Stimulated activated memory B cell treated with anti-CD40 and anti-IgM and Interleukin-4, amounts not matched to agents 10 μg/mL and 1 μg/mL and 100 μg/mL, for 72 hours (primary cell): ENCODE results near the gene SPPL2B.

Experiments
- ATAC-seq: fragments of 150-1000 bp; cut with Tn5 transposase; 2 replicates; pipeline ENCODE4 v1.10.0; 2021
- H3K27ac Mint-ChIP-seq: one replicate; pipeline ENCODE4 v1.8.0; 2022; ENCODE audit warnings: mild to moderate bottlenecking, mixed read lengths
- H3K27me3 Mint-ChIP-seq: one replicate; pipeline ENCODE4 v1.8.0; 2022; ENCODE audit warnings: mixed read lengths
- H3K36me3 Mint-ChIP-seq: one replicate; pipeline ENCODE4 v1.8.0; 2022; ENCODE audit warnings: mixed read lengths
- H3K4me1 Mint-ChIP-seq: one replicate; pipeline ENCODE4 v1.8.0; 2022; ENCODE audit warnings: mixed read lengths
- H3K4me3 Mint-ChIP-seq: one replicate; pipeline ENCODE4 v1.8.0; 2022; ENCODE audit warnings: mild to moderate bottlenecking, moderate library complexity, mixed read lengths
- H3K9me3 Mint-ChIP-seq: one replicate; pipeline ENCODE4 v1.8.0; 2022; ENCODE audit warnings: mixed read lengths

SPPL2B gene

GRCh38 chr19:2326699-2327360 is 1.7 kb upstream of the SPPL2B start:
- peak overlapping the region; percentile 89 for H3K27ac Mint-ChIP-seq
- peak overlapping the region; percentile 96 for H3K4me3 Mint-ChIP-seq
- H3K9me3 Mint-ChIP-seq = no peaks in the 10 kb centered on the region
- ATAC-seq = no peak
- peaks cover 77% of the 10 kb centered on the region for H3K4me1 Mint-ChIP-seq
- peaks cover 29% of the 10 kb centered on the region for H3K36me3 Mint-ChIP-seq
- no peaks in the 10 kb centered on the region for H3K27me3 Mint-ChIP-seq

- peak overlapping the region; percentile 89 for H3K27ac Mint-ChIP-seq
- H3K27me3 Mint-ChIP-seq = no peaks in the 10 kb centered on the region
- peak overlapping the region; percentile 96 for H3K4me3 Mint-ChIP-seq
- H3K9me3 Mint-ChIP-seq = no peaks in the 10 kb centered on the region
- peaks cover 26% of the 10 kb centered on the region for H3K36me3 Mint-ChIP-seq
- peaks cover 85% of the 10 kb centered on the region for H3K4me1 Mint-ChIP-seq
- ATAC-seq = peak; percentile 59
Measured at GRCh38 chr19:2327773-2328400, 597 bp upstream of the SPPL2B start.

- ATAC-seq = no peak
- Mint-ChIP-seq H3K4me3 (peak overlapping the region; percentile 96), H3K27ac (peak overlapping the region; percentile 89), H3K4me1 (peaks cover 88% of the 10 kb centered on the region), H3K9me3 (no peaks in the 10 kb centered on the region), H3K36me3 (peaks cover 17% of the 10 kb centered on the region), H3K27me3 (no peaks in the 10 kb centered on the region)
Measured at GRCh38 chr19:2329149-2329478, 630 bp downstream of the SPPL2B start.

GRCh38 chr19:2329501-2329916 is 1.0 kb downstream of the SPPL2B start:
- peaks cover 13% of the 10 kb centered on the region for H3K36me3 Mint-ChIP-seq
- H3K9me3 Mint-ChIP-seq = no peaks in the 10 kb centered on the region
- peak overlapping the region; percentile 89 for H3K27ac Mint-ChIP-seq
- peaks cover 85% of the 10 kb centered on the region for H3K4me1 Mint-ChIP-seq
- no peak for ATAC-seq
- no peaks in the 10 kb centered on the region for H3K27me3 Mint-ChIP-seq
- H3K4me3 Mint-ChIP-seq = peak overlapping the region; percentile 96

DNA sequence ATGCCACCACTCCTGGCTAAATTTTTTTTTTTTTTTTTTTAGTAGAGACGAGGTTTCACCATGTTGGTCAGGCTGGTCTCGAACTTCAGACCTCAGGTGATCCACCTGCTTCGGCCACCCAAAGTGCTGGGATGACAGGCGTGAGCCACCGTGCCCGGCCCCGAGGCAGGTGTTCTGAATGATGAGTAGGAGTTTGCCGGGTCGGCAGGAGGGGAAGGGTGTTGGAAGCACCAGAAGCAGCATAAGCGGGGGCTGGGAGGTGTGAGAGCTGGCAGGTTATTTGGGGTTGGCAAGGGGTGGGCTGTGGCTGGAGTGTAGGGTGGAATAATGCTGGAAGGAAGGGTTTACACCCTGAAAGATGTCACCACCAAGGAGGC is 1.8 kb downstream of the SPPL2B start:
- H3K4me1 Mint-ChIP-seq = peaks cover 78% of the 10 kb centered on the region
- ATAC-seq = no peak
- H3K4me3 Mint-ChIP-seq = peak overlapping the region; percentile 42
- peaks cover 15% of the 10 kb centered on the region for H3K36me3 Mint-ChIP-seq
- peak overlapping the region; percentile 89 for H3K27ac Mint-ChIP-seq
- H3K27me3 Mint-ChIP-seq = no peaks in the 10 kb centered on the region
- peaks cover under 1% of the 10 kb centered on the region for H3K9me3 Mint-ChIP-seq

GRCh38 chr19:2330632-2331284 is 2.3 kb downstream of the SPPL2B start:
- Mint-ChIP-seq H3K9me3 (peaks cover 6% of the 10 kb centered on the region), H3K4me1 (peaks cover 78% of the 10 kb centered on the region), H3K36me3 (peaks cover 16% of the 10 kb centered on the region), H3K4me3 (peak overlapping the region; percentile 42), H3K27ac (peak overlapping the region; percentile 89), H3K27me3 (no peaks in the 10 kb centered on the region)
- no peak for ATAC-seq

GRCh38 chr19:2331601-2332246 is 3.2 kb downstream of the SPPL2B start:
- peaks cover 78% of the 10 kb centered on the region for H3K4me1 Mint-ChIP-seq
- peak; percentile 4 for ATAC-seq
- H3K27ac Mint-ChIP-seq = peak overlapping the region; percentile 89
- H3K4me3 Mint-ChIP-seq = peak overlapping the region; percentile 73
- H3K27me3 Mint-ChIP-seq = no peaks in the 10 kb centered on the region
- H3K36me3 Mint-ChIP-seq = peaks cover 19% of the 10 kb centered on the region
- peaks cover 6% of the 10 kb centered on the region for H3K9me3 Mint-ChIP-seq

DNA sequence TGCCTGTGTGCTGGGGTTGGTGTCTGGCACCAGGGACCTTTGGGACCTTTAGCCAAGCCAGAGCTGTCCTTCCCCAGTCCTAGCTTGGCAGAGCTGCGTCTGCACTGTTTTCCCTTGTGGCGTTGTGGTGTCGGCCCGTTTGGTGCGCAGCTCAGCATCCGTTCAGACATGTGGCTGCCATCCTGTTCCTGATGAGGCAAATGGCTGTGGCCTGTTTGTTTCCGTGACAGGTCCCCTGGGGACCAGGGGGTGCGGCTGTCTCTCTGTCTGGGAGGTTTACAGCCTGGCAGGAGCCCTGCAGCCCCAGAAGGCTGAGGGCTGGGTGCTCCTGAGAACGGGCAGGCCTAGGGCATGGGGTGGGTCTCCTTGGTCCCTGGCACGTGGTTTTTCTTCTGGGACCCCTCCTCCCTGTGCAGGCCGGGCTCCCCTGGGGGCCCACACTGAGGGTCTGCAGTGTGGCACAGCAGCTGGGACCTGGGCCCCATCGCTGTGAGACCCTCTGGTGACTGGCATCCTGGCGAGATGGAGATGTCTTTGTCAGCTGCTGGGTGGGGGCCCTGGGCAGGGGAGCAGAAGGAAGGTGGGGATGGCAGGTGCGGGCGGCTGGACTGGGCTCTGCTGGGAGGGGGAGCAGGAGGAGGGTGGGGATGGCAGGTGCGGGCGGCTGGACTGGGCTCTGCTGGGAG is 4.0 kb downstream of the SPPL2B start:
- H3K36me3 Mint-ChIP-seq = peaks cover 23% of the 10 kb centered on the region
- H3K4me3 Mint-ChIP-seq = peak overlapping the region; percentile 73
- ATAC-seq = peak; percentile 91
- peak overlapping the region; percentile 89 for H3K27ac Mint-ChIP-seq
- peaks cover 73% of the 10 kb centered on the region for H3K4me1 Mint-ChIP-seq
- peaks cover 6% of the 10 kb centered on the region for H3K9me3 Mint-ChIP-seq
- H3K27me3 Mint-ChIP-seq = no peaks in the 10 kb centered on the region

DNA sequence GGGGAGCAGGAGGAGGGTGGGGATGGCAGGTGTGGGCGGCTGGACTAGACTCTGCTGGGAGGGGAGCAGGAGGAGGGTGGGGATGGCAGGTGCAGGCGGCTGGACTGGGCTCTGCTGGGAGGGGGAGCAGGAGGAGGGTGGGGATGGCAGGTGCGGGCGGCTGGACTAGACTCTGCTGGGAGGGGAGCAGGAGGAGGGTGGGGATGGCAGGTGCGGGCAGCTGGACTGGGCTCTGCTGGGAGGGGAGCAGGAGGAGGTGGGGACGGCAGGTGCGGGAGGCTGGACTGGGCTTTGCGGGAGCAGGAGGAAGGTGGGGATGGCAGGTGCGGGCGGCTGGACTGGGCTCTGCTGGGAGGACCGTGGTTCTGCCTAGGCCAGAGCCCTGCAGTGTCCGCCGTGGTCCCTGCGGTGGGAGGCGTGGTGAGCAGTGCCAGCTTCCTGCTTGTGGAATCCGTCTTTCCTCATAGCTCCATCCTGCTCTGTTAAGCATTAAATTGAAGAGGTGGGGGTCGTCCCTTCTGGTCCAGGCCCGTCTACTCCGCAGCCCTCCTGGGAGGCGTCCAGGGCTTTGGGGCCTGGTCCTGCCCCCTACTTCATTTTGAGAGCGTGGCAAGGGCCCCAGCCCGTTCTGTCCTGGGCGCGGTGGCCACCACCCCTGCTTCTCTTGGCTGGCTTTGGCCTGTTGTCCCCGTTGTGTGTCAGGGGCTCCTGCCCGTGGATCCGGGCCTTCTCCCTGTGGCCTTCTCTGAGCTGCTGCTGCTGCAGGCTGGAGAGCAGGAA is 4.7 kb downstream of the SPPL2B start:
- Mint-ChIP-seq H3K27me3 (no peaks in the 10 kb centered on the region), H3K4me3 (peak overlapping the region; percentile 73), H3K36me3 (peaks cover 30% of the 10 kb centered on the region), H3K27ac (peak overlapping the region; percentile 89), H3K4me1 (peaks cover 75% of the 10 kb centered on the region), H3K9me3 (peaks cover 6% of the 10 kb centered on the region)
- no peak for ATAC-seq

DNA sequence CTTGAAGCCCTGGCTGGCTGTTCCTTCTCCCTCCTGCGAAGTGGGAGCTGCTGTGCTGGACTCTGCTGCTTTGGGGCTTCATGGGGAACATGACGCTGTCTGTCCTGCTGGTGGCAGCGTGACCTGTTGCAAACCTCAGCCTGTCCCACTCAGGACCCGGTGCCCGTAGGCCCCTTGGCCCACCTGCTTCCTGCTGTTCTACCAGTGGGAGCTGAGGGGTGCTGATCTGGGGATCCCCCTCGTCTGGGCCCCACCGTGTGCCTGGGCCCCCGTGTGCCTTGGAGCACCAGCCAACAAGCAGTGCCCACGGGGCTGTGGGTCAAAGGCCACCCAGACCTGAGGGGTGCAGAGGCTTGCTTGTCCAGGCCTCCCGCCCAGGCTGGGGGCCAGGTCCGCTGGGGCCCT is 5.3 kb downstream of the SPPL2B start:
- Mint-ChIP-seq H3K4me3 (peak overlapping the region; percentile 73), H3K27ac (peak overlapping the region; percentile 89), H3K36me3 (peaks cover 31% of the 10 kb centered on the region), H3K4me1 (peaks cover 75% of the 10 kb centered on the region), H3K9me3 (peaks cover 6% of the 10 kb centered on the region), H3K27me3 (no peaks in the 10 kb centered on the region)
- ATAC-seq = no peak

- peak overlapping the region; percentile 89 for H3K27ac Mint-ChIP-seq
- no peaks in the 10 kb centered on the region for H3K27me3 Mint-ChIP-seq
- no peak for ATAC-seq
- H3K4me3 Mint-ChIP-seq = no peak overlapping the region
- peaks cover 31% of the 10 kb centered on the region for H3K36me3 Mint-ChIP-seq
- H3K4me1 Mint-ChIP-seq = peaks cover 69% of the 10 kb centered on the region
- peaks cover 6% of the 10 kb centered on the region for H3K9me3 Mint-ChIP-seq
Measured at GRCh38 chr19:2334426-2334825, 5.9 kb downstream of the SPPL2B start.

GRCh38 chr19:2334986-2335846 is 6.7 kb downstream of the SPPL2B start:
- Mint-ChIP-seq H3K27me3 (no peaks in the 10 kb centered on the region), H3K9me3 (peaks cover 6% of the 10 kb centered on the region), H3K27ac (peak overlapping the region; percentile 50), H3K36me3 (peaks cover 31% of the 10 kb centered on the region), H3K4me3 (no peak overlapping the region), H3K4me1 (peaks cover 61% of the 10 kb centered on the region)
- ATAC-seq = no peak

DNA sequence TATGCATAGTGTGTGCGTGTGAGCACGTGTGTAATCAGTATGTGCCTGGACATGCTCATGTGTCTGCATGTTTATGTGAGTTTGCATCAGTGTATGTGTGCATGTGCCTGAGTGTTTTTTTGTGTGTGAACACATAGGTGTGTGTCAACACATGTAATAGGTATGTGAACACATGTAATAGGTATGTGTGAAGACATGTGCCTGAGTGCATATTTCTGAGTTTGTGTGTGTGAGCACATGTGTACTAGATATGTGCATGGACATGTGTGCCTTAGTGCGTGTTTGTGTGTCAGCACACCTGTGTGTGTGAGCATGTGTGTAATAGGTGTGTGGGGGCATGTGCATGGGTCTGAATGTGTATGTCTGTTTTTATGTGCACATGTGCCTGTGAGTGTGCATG is 7.4 kb downstream of the SPPL2B start:
- H3K4me3 Mint-ChIP-seq = no peak overlapping the region
- peaks cover 6% of the 10 kb centered on the region for H3K9me3 Mint-ChIP-seq
- peak overlapping the region; percentile 50 for H3K27ac Mint-ChIP-seq
- peaks cover 31% of the 10 kb centered on the region for H3K36me3 Mint-ChIP-seq
- peaks cover 55% of the 10 kb centered on the region for H3K4me1 Mint-ChIP-seq
- no peak for ATAC-seq
- H3K27me3 Mint-ChIP-seq = no peaks in the 10 kb centered on the region
